Ishikawa (cell line): ENCODE results near the gene WDR86.

ENCODE experiments used
- EGR1 ChIP-seq: IDR thresholded peaks from 2 replicates; pipeline ENCODE4 v1.6.1; 2012
- EP300 ChIP-seq: IDR thresholded peaks from 2 replicates; pipeline ENCODE4 v1.6.1; 2012; ENCODE audit warnings: borderline replicate concordance
- RAD21 ChIP-seq: IDR thresholded peaks from 2 replicates; pipeline ENCODE4 v1.6.1; 2012; ENCODE audit warnings: low read depth
- TAF1 ChIP-seq: IDR thresholded peaks from 2 replicates; pipeline ENCODE4 v1.6.1; 2012; ENCODE audit warnings: low read depth, mild to moderate bottlenecking
- TCF12 ChIP-seq: IDR thresholded peaks from 2 replicates; pipeline ENCODE4 v1.6.1; 2012; ENCODE audit warnings: low read depth
- YY1 ChIP-seq: IDR thresholded peaks from 2 replicates; pipeline ENCODE4 v1.6.1; 2012; ENCODE audit warnings: low read depth
- TF ChIP-seq, protein P1 (sequence below): IDR thresholded peaks from 2 replicates; pipeline ENCODE4 v1.6.1; 2012; ENCODE audit warnings: low read depth, mild to moderate bottlenecking
- TF ChIP-seq, protein P2 (sequence below): IDR thresholded peaks from 2 replicates; pipeline ENCODE4 v1.6.1; 2012

DNA sequence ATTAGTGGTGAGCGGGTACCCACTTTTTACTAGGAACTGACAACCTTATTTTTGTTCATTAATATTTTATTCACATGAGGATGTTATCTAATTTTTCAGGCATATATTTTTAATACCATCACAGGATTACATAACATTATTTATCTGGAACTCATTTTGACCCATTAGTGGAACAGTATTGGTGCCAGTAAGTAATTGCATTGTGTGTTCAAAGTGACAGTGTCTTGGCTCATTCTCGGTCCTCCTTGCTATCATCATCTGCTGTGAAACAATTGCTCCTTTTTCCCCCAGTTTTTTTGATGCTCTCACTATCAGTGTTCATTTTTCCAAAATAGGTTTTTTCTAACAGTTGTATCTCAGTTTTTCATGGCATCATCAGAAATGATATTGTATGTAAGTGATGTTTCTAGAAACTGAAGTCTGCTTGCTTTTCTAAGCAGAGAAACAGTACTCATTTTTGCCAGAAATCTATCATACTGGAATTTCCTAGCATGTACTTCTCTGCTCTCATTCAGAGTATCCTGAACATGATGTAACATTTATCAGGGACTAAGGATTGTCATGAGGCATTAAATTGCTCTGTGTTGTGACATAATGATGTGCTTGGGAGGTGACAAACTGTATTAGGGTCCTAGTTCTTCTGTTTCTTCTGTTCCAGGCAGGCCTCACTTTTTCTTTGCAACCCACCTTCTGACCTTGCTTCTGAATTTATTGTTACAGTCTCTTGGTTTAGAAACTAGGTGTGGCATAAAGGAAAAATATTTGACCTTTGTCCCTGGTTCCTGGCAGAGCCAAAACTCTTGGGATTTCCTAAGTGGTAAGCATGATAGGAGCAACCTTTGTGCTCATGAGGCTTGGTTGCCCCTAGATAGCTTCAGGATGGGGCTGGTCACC lies 64.0 kb downstream of the WDR86 start:
- TF ChIP-seq, protein P1, sequence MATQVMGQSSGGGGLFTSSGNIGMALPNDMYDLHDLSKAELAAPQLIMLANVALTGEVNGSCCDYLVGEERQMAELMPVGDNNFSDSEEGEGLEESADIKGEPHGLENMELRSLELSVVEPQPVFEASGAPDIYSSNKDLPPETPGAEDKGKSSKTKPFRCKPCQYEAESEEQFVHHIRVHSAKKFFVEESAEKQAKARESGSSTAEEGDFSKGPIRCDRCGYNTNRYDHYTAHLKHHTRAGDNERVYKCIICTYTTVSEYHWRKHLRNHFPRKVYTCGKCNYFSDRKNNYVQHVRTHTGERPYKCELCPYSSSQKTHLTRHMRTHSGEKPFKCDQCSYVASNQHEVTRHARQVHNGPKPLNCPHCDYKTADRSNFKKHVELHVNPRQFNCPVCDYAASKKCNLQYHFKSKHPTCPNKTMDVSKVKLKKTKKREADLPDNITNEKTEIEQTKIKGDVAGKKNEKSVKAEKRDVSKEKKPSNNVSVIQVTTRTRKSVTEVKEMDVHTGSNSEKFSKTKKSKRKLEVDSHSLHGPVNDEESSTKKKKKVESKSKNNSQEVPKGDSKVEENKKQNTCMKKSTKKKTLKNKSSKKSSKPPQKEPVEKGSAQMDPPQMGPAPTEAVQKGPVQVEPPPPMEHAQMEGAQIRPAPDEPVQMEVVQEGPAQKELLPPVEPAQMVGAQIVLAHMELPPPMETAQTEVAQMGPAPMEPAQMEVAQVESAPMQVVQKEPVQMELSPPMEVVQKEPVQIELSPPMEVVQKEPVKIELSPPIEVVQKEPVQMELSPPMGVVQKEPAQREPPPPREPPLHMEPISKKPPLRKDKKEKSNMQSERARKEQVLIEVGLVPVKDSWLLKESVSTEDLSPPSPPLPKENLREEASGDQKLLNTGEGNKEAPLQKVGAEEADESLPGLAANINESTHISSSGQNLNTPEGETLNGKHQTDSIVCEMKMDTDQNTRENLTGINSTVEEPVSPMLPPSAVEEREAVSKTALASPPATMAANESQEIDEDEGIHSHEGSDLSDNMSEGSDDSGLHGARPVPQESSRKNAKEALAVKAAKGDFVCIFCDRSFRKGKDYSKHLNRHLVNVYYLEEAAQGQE: no peak
- TF ChIP-seq YY1 (no peak), TCF12 (no peak), EP300 (no peak), RAD21 (no peak), TAF1 (no peak), EGR1 (no peak)
- TF ChIP-seq, protein P2, sequence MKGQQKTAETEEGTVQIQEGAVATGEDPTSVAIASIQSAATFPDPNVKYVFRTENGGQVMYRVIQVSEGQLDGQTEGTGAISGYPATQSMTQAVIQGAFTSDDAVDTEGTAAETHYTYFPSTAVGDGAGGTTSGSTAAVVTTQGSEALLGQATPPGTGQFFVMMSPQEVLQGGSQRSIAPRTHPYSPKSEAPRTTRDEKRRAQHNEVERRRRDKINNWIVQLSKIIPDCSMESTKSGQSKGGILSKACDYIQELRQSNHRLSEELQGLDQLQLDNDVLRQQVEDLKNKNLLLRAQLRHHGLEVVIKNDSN: no peak
